Breast epithelium (tissue), 4 donors: Measurements from ENCODE around the gene MRPS24. TPM values are rescaled to one million over a fixed set of nuclear protein-coding genes. Genes with fewer than 3 reads are reported as not detected.
"Not testable (repeated sequence)": the region's sequence is repeated elsewhere in the genome, so short reads cannot be mapped to it uniquely, and the experiment has no call there.

Experiments used
- DNase-seq, 2 donors: peaks; one replicate each; pipeline ENCODE4 v3.0.0-alpha.2; 2019; ENCODE audit warnings: low spot score in 2 of 2
- H3K27ac ChIP-seq, 2 donors: fragments of 200-600 bp; sonication (generic) in 1 of 2; one replicate each; pipeline ENCODE4 v1.5.1; 2016 to 2019; ENCODE audit warnings: mild to moderate bottlenecking in 1 of 2
- H3K27me3 ChIP-seq, 2 donors: fragments of 200-600 bp; sonication (generic) in 1 of 2; one replicate each; pipeline versions ENCODE4 v1.5.1 to v1.6.0; 2017 to 2019; ENCODE audit warnings: control low read depth in 1 of 2, mild to moderate bottlenecking in 1 of 2
- H3K36me3 ChIP-seq: fragments of 200-600 bp; one replicate; pipeline ENCODE4 v1.5.1; 2019
- H3K4me1 ChIP-seq, 2 donors: fragments of 200-600 bp; sonication (generic); one replicate each; pipeline ENCODE4 v1.5.1; 2016 to 2019; ENCODE audit warnings: control low read depth in 1 of 2
- H3K4me3 ChIP-seq, 3 donors: fragments of 200-600 bp; sonication (generic); 1 replicate in 2 of 3; 2 replicates in 1 of 3; pipeline ENCODE4 v1.5.1; 2016 to 2019; ENCODE audit warnings: mild to moderate bottlenecking in 3 of 3, moderate library complexity in 2 of 3
- H3K9me3 ChIP-seq, 2 donors: fragments of 200-600 bp; sonication (generic) in 1 of 2; one replicate each; pipeline ENCODE4 v1.5.1; 2016 to 2019; ENCODE audit warnings: control low read depth in 1 of 2
- POLR2A ChIP-seq: fragments of 450-650 bp; IDR thresholded peaks from one replicate; pipeline ENCODE4 v1.6.1; 2016; ENCODE audit warnings: antibody characterized with exemption, mild to moderate bottlenecking, moderate library complexity
- POLR2AphosphoS5 ChIP-seq, 3 donors: sonication (generic); formaldehyde crosslinking; IDR thresholded peaks; one replicate each; pipeline ENCODE4 v1.6.1; 2017; ENCODE audit warnings: antibody characterized with exemption in 3 of 3
- intact Hi-C: fragments of 100-400 bp; cut with DNase I; formaldehyde crosslinking; loops from one replicate; pipeline ENCODE4 v1.15.1; 2023; ENCODE audit warnings: low total_unique reads
- total RNA-seq, 3 donors: library from RNA; depleted of rRNA; stranded (reverse); fragments of >200 nt; gene quantifications; one replicate each; pipeline ENCODE4 v1.1.0, GENCODE V29; 2016
- TF ChIP-seq, protein P1 (sequence below), 3 donors: fragments of 450-650 bp; IDR thresholded peaks; one replicate each; pipeline ENCODE4 v1.5.1; 2016 to 2017; ENCODE audit warnings: antibody characterized with exemption in 3 of 3, mild to moderate bottlenecking in 3 of 3, moderate library complexity in 3 of 3

Gene MRPS24
- total RNA-seq, 3 donors from 2014 or later, result 75.4 to 86.1 (median 81.0) TPM

DNA sequence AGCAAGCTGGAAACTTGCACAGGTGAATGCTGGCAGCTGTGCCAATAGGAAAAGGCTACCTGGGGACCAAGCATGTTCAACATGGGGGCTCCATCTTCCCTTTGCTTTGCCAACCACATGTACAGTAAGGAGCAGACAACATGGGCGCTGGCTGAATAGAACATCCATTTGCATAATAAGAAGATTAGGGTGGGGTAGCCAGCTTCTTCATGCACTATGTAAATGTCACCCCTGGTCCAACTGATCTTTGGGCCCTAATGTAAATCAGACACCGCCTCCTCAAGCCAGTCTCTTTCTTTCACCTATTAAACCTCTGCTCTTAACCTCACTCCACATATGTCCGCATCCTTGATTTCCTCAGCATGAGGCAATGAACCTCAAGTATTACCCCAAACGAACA lies 26.0 kb downstream of the MRPS24 start:
- H3K4me1 ChIP-seq, result no peaks in the 10 kb centered on the region
- no peaks in the 10 kb centered on the region for H3K27me3 ChIP-seq
- H3K9me3 ChIP-seq, result no peaks in the 10 kb centered on the region
- no peaks in the 10 kb centered on the region for H3K36me3 ChIP-seq
- TF ChIP-seq, protein P1, sequence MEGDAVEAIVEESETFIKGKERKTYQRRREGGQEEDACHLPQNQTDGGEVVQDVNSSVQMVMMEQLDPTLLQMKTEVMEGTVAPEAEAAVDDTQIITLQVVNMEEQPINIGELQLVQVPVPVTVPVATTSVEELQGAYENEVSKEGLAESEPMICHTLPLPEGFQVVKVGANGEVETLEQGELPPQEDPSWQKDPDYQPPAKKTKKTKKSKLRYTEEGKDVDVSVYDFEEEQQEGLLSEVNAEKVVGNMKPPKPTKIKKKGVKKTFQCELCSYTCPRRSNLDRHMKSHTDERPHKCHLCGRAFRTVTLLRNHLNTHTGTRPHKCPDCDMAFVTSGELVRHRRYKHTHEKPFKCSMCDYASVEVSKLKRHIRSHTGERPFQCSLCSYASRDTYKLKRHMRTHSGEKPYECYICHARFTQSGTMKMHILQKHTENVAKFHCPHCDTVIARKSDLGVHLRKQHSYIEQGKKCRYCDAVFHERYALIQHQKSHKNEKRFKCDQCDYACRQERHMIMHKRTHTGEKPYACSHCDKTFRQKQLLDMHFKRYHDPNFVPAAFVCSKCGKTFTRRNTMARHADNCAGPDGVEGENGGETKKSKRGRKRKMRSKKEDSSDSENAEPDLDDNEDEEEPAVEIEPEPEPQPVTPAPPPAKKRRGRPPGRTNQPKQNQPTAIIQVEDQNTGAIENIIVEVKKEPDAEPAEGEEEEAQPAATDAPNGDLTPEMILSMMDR (IDR thresholded peaks at IDR 0.05), result no peak
- TF ChIP-seq POLR2A, result no peak
- no peak for TF ChIP-seq POLR2AphosphoS5 (IDR thresholded peaks at IDR 0.05)
- no peak overlapping the region for H3K27ac ChIP-seq
- H3K4me3 ChIP-seq, result no peak overlapping the region
- no peak for DNase-seq
- intact Hi-C loops, result loop anchor here (2.0 kb wide), 1 partner anchor 24 kb away; no protein-coding TSS in a partner anchor

DNA sequence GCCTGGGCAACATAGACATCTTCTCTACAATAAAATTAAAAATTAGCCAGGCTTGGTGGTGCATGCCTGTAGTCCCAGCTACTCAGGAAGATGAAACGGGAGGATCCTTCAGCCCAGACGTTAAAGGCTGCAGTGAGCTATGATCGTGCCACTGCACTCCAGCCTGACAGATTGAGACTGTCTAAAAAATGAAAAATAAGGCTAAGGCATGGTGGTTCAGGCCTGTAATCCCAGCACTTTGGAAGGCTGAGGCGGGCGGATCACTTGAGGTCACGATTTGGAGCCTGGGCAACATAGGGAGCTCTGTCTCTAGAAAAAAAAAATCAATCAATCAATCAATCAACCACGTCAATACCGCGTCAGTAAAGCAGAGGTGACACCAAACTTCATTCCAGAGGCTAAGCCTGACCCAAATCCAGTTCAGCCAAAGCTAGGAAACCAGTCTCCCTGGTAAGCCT lies 31.1 kb downstream of the MRPS24 start:
- no peaks in the 10 kb centered on the region for H3K36me3 ChIP-seq
- no peak for DNase-seq
- H3K27me3 ChIP-seq, result no peaks in the 10 kb centered on the region
- intact Hi-C loops, result no loop called here
- peak overlapping the region in 1 of 2 donors; percentile 23 for H3K27ac ChIP-seq
- peak overlapping the region in 1 of 3 donors; percentile 50 for H3K4me3 ChIP-seq
- H3K9me3 ChIP-seq, result no peaks in the 10 kb centered on the region
- no peak for TF ChIP-seq POLR2A
- TF ChIP-seq, protein P1 (IDR thresholded peaks at IDR 0.05), result no peak
- TF ChIP-seq POLR2AphosphoS5 (IDR thresholded peaks at IDR 0.05), result no peak
- no peaks in the 10 kb centered on the region for H3K4me1 ChIP-seq

DNA sequence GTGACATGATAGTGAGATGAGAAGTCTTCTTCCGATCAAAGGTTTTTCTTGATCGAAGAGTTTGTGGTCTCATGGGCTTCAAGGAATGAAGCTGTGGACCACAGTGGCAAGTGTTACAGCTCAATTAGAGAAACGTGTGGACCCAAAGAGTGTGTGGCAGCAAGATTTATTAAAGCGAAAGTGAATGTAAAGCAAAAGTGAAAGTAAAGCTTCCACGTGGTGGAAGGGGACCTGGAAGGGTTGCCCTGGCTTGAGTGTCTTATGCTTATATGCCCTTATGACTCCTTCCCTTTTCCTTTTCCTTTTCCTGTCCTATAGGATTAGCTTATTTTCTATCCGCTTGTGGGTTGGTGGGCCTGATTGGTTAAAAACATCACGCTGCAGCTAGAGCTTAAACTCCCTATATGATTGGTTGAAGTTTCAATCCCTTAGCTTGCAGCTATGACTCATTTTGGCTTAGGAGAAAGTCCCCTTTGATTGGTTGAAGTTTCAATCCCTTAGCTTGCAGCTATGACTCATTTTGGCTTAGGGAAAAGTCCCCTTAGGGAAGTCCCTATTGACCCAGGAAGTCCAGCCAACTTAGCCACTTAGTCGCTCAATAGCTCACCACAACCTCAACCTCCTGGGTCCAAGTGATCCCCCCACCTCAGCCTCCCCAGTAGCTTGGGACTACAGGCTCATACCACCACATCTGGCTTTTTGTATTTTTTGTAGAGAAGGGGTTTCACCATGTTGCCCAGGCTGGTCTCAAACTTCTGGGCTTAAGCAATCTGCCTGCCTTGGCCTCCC lies 34.7 kb downstream of the MRPS24 start:
- TF ChIP-seq, protein P1 (IDR thresholded peaks at IDR 0.05), result no peak
- TF ChIP-seq POLR2A, result no peak
- no peak for TF ChIP-seq POLR2AphosphoS5 (IDR thresholded peaks at IDR 0.05)
- H3K27ac ChIP-seq, result no peak overlapping the region
- peak overlapping the region in 2 of 3 donors; percentile 22 to 52 for H3K4me3 ChIP-seq
- H3K27me3 ChIP-seq, result no peaks in the 10 kb centered on the region
- peaks cover 9 to 10% of the 10 kb centered on the region in 2 donors for H3K9me3 ChIP-seq
- intact Hi-C loops, result no loop called here
- H3K4me1 ChIP-seq, result no peaks in the 10 kb centered on the region
- DNase-seq, result no peak
- H3K36me3 ChIP-seq, result no peaks in the 10 kb centered on the region

DNA sequence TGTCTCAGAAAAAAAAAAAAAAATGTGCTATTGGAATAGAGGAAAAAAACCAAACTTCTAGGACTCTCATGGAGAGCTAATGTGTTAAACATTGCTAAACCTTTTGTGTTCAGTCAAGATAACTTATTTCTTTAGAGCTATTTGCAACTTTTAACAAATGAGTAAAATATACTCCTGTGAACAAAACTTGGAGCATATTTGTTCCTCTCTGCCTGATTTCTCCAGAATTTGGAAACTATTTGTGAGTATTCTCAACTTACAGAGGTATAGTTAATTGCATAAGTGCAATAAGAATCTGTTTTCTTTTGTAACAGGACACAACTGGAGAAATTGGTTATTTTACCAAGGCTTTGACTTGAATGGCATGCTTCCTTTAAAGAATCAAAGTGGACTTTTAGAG lies 38.4 kb downstream of the MRPS24 start:
- H3K4me1 ChIP-seq, H3K27me3 ChIP-seq, DNase-seq, intact Hi-C loops, H3K4me3 ChIP-seq, H3K36me3 ChIP-seq, H3K27ac ChIP-seq: not testable (repeated sequence)
- H3K9me3 ChIP-seq, result peaks cover 9 to 10% of the 10 kb centered on the region in 2 donors

DNA sequence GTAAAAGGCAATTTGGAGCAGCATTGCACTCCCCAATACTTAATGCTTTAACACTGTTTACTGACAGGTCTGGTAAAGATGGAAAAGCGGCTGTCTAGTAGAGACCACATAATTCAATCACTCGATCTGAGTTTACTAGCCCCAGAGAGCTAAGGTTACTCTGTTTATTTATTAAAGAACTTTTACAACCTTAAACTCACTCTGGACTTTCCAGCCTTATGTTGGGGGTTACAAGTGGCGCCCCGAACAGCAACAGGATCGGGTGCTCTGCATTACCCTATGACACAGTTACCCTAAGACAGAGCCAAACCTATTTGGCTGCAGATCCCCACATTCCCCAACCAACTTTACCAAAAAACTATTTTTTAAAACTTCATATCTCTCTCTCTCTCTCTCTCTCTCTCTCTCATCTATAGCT lies 43.9 kb downstream of the MRPS24 start:
- DNase-seq, result no peak
- TF ChIP-seq POLR2A (no peak), POLR2AphosphoS5 (IDR thresholded peaks at IDR 0.05) (no peak)
- TF ChIP-seq, protein P1 (IDR thresholded peaks at IDR 0.05), result no peak
- H3K36me3 ChIP-seq, result no peaks in the 10 kb centered on the region
- intact Hi-C loops, result no loop called here
- H3K9me3 ChIP-seq, result no peaks in the 10 kb centered on the region
- no peak overlapping the region for H3K27ac ChIP-seq
- H3K4me3 ChIP-seq, result no peak overlapping the region
- no peaks in the 10 kb centered on the region for H3K27me3 ChIP-seq
- no peaks in the 10 kb centered on the region for H3K4me1 ChIP-seq
